ENCODE data around the gene EIF3L. TPM values are rescaled to one million over a fixed set of nuclear protein-coding genes. Genes with fewer than 3 reads are reported as not detected.
A peak's percentile ranks its signal among the peaks of the same experiment; 100 is the strongest.

Gene EIF3L
- total RNA-seq, 1 experiment from 2014 or later: 652 TPM

GRCh38 chr22:37862570-37863325, 13.5 kb downstream of the EIF3L start:
- DNase-seq: no peak
- Histone ChIP-seq H3K36me3 (replicated peaks; ENCODE audit: control insufficient read depth, insufficient read depth, low read length) (peaks cover 56% of the 10 kb centered on the region), H3K27me3 (ENCODE audit: control insufficient read depth, insufficient read depth, low read length) (no peaks in the 10 kb centered on the region), H3K4me3 (ENCODE audit: insufficient read depth, low read depth, low read length) (no peak overlapping the region)

- Histone ChIP-seq H3K27me3 (ENCODE audit: control insufficient read depth, insufficient read depth, low read length) (no peaks in the 10 kb centered on the region), H3K36me3 (replicated peaks; ENCODE audit: control insufficient read depth, insufficient read depth, low read length) (peaks cover 56% of the 10 kb centered on the region), H3K4me3 (ENCODE audit: insufficient read depth, low read depth, low read length) (no peak overlapping the region)
- no peak for DNase-seq
These were observed 16.3 kb downstream of the EIF3L start for GRCh38 chr22:37865510-37865909.

- DNase-seq: no peak
- no peak overlapping the region for H3K4me3 ChIP-seq (ENCODE audit: insufficient read depth, low read depth, low read length)
- peaks cover 47% of the 10 kb centered on the region for H3K36me3 ChIP-seq (replicated peaks; ENCODE audit: control insufficient read depth, insufficient read depth, low read length)
- H3K27me3 ChIP-seq (ENCODE audit: control insufficient read depth, insufficient read depth, low read length): no peaks in the 10 kb centered on the region
These were observed 21.1 kb downstream of the EIF3L start for GRCh38 chr22:37870273-37870672.

GRCh38 chr22:37880668-37881440, 31.6 kb downstream of the EIF3L start:
- peaks cover 40% of the 10 kb centered on the region for H3K36me3 ChIP-seq (replicated peaks; ENCODE audit: control insufficient read depth, insufficient read depth, low read length)
- no peak for DNase-seq

GRCh38 chr22:37884420-37884819, 35.2 kb downstream of the EIF3L start:
- DNase-seq: no peak
- Histone ChIP-seq H3K4me3 (ENCODE audit: insufficient read depth, low read depth, low read length) (no peak overlapping the region), H3K36me3 (replicated peaks; ENCODE audit: control insufficient read depth, insufficient read depth, low read length) (peaks cover 38% of the 10 kb centered on the region), H3K27me3 (ENCODE audit: control insufficient read depth, insufficient read depth, low read length) (no peaks in the 10 kb centered on the region)

More at GRCh38 chr22:37880668-37881440, 31.6 kb downstream of the EIF3L start:
- Histone ChIP-seq H3K4me3 (ENCODE audit: insufficient read depth, low read depth, low read length) (no peak overlapping the region), H3K27me3 (ENCODE audit: control insufficient read depth, insufficient read depth, low read length) (no peaks in the 10 kb centered on the region)

GRCh38 chr22:37887584-37888378, 38.6 kb downstream of the EIF3L start:
- Histone ChIP-seq H3K4me3 (ENCODE audit: insufficient read depth, low read depth, low read length) (no peak overlapping the region), H3K36me3 (replicated peaks; ENCODE audit: control insufficient read depth, insufficient read depth, low read length) (peaks cover 26% of the 10 kb centered on the region), H3K27me3 (ENCODE audit: control insufficient read depth, insufficient read depth, low read length) (no peaks in the 10 kb centered on the region)
- peak; percentile 64 for DNase-seq

GRCh38 chr22:37891926-37892325, 42.7 kb downstream of the EIF3L start:
- H3K36me3 ChIP-seq (replicated peaks; ENCODE audit: control insufficient read depth, insufficient read depth, low read length): peaks cover 15% of the 10 kb centered on the region
- no peak for DNase-seq
- H3K27me3 ChIP-seq (ENCODE audit: control insufficient read depth, insufficient read depth, low read length): no peaks in the 10 kb centered on the region
- no peak overlapping the region for H3K4me3 ChIP-seq (ENCODE audit: insufficient read depth, low read depth, low read length)

GRCh38 chr22:37892566-37893335, 43.5 kb downstream of the EIF3L start:
- Histone ChIP-seq H3K36me3 (replicated peaks; ENCODE audit: control insufficient read depth, insufficient read depth, low read length) (peaks cover 10% of the 10 kb centered on the region), H3K27me3 (ENCODE audit: control insufficient read depth, insufficient read depth, low read length) (no peaks in the 10 kb centered on the region), H3K4me3 (ENCODE audit: insufficient read depth, low read depth, low read length) (no peak overlapping the region)
- no peak for DNase-seq

GRCh38 chr22:37893583-37893983, 44.4 kb downstream of the EIF3L start:
- H3K36me3 ChIP-seq (replicated peaks; ENCODE audit: control insufficient read depth, insufficient read depth, low read length): peaks cover 3% of the 10 kb centered on the region
- H3K27me3 ChIP-seq (ENCODE audit: control insufficient read depth, insufficient read depth, low read length): no peaks in the 10 kb centered on the region
- no peak for DNase-seq
- H3K4me3 ChIP-seq (ENCODE audit: insufficient read depth, low read depth, low read length): no peak overlapping the region

- no peaks in the 10 kb centered on the region for H3K36me3 ChIP-seq (replicated peaks; ENCODE audit: control insufficient read depth, insufficient read depth, low read length)
- H3K27me3 ChIP-seq (ENCODE audit: control insufficient read depth, insufficient read depth, low read length): no peaks in the 10 kb centered on the region
- peak; percentile 68 for DNase-seq
- H3K4me3 ChIP-seq (ENCODE audit: insufficient read depth, low read depth, low read length): no peak overlapping the region
These were observed 45.9 kb downstream of the EIF3L start for GRCh38 chr22:37894939-37895670.

- Histone ChIP-seq H3K27me3 (ENCODE audit: control insufficient read depth, insufficient read depth, low read length) (no peaks in the 10 kb centered on the region), H3K36me3 (replicated peaks; ENCODE audit: control insufficient read depth, insufficient read depth, low read length) (no peaks in the 10 kb centered on the region)
- DNase-seq: no peak
These were observed 47.0 kb downstream of the EIF3L start for GRCh38 chr22:37896181-37896592.

GRCh38 chr22:37896939-37897338, 47.7 kb downstream of the EIF3L start:
- no peak overlapping the region for H3K4me3 ChIP-seq (ENCODE audit: insufficient read depth, low read depth, low read length)
- DNase-seq: no peak
- H3K36me3 ChIP-seq (replicated peaks; ENCODE audit: control insufficient read depth, insufficient read depth, low read length): no peaks in the 10 kb centered on the region
- no peaks in the 10 kb centered on the region for H3K27me3 ChIP-seq (ENCODE audit: control insufficient read depth, insufficient read depth, low read length)

More at GRCh38 chr22:37896181-37896592, 47.0 kb downstream of the EIF3L start:
- H3K4me3 ChIP-seq (ENCODE audit: insufficient read depth, low read depth, low read length): no peak overlapping the region

GRCh38 chr22:37897807-37898206, 48.6 kb downstream of the EIF3L start:
- DNase-seq: no peak
- no peak overlapping the region for H3K4me3 ChIP-seq (ENCODE audit: insufficient read depth, low read depth, low read length)
- no peaks in the 10 kb centered on the region for H3K27me3 ChIP-seq (ENCODE audit: control insufficient read depth, insufficient read depth, low read length)
- H3K36me3 ChIP-seq (replicated peaks; ENCODE audit: control insufficient read depth, insufficient read depth, low read length): no peaks in the 10 kb centered on the region
